HG03135 (cell line): ENCODE data around the gene ZFP62.
A peak's percentile ranks its signal among the peaks of the same experiment; 100 is the strongest.

Experiments used
- ATAC-seq: cut with Tn5 transposase; IDR thresholded peaks from one replicate; pipeline ENCODE4 v1.9.1; 2021; ENCODE audit warnings: mild to moderate bottlenecking, moderate library complexity; ENCODE audit not compliant: unreplicated experiment

Gene ZFP62

GRCh38 chr5:180869587-180869986, 8.5 kb upstream of the ZFP62 start:
- ATAC-seq = no peak

GRCh38 chr5:180868960-180869359, 7.9 kb upstream of the ZFP62 start:
- peak; percentile 52 for ATAC-seq

- no peak for ATAC-seq
Measured at GRCh38 chr5:180866985-180867384, 5.9 kb upstream of the ZFP62 start.

- no peak for ATAC-seq
Measured at GRCh38 chr5:180865981-180866695, 5.1 kb upstream of the ZFP62 start.

- no peak for ATAC-seq
Measured at GRCh38 chr5:180862645-180863044, 1.6 kb upstream of the ZFP62 start.

GRCh38 chr5:180860273-180860886, 696 bp downstream of the ZFP62 start:
- ATAC-seq = peak; percentile 56

GRCh38 chr5:180858586-180858985, 2.5 kb downstream of the ZFP62 start:
- no peak for ATAC-seq

GRCh38 chr5:180853848-180854176, 7.3 kb downstream of the ZFP62 start:
- no peak for ATAC-seq

GRCh38 chr5:180853121-180853847, 7.8 kb downstream of the ZFP62 start:
- no peak for ATAC-seq

GRCh38 chr5:180852495-180852894, 8.6 kb downstream of the ZFP62 start:
- no peak for ATAC-seq

GRCh38 chr5:180850434-180851078, 10.5 kb downstream of the ZFP62 start:
- no peak for ATAC-seq

- ATAC-seq = no peak
Measured at GRCh38 chr5:180849827-180850226, 11.2 kb downstream of the ZFP62 start.

GRCh38 chr5:180848878-180849277, 12.2 kb downstream of the ZFP62 start:
- ATAC-seq = no peak

GRCh38 chr5:180848265-180848664, 12.8 kb downstream of the ZFP62 start:
- ATAC-seq = no peak

GRCh38 chr5:180847026-180847425, 14.1 kb downstream of the ZFP62 start:
- ATAC-seq = no peak

GRCh38 chr5:180844858-180845257, 16.2 kb downstream of the ZFP62 start:
- ATAC-seq = no peak

GRCh38 chr5:180844432-180844831, 16.6 kb downstream of the ZFP62 start:
- no peak for ATAC-seq

- no peak for ATAC-seq
Measured at GRCh38 chr5:180839935-180840334, 21.1 kb downstream of the ZFP62 start.

- no peak for ATAC-seq
Measured at GRCh38 chr5:180839227-180839626, 21.8 kb downstream of the ZFP62 start.

- ATAC-seq = no peak
Measured at GRCh38 chr5:180837478-180837877, 23.6 kb downstream of the ZFP62 start.

GRCh38 chr5:180832638-180833068, 28.4 kb downstream of the ZFP62 start:
- ATAC-seq = peak; percentile 51
